Stimulated activated CD8-positive, alpha-beta memory T cell treated with anti-CD3 and anti-CD28 coated beads, Interleukin-15, amount 100 ng/mL, for 24 hours (primary cell): ENCODE measurements around the gene HDDC3.
"Not testable (repeated sequence)": the region's sequence is repeated elsewhere in the genome, so short reads cannot be mapped to it uniquely, and the experiment has no call there.

Experiments
- DNase-seq: peaks from one replicate; pipeline ENCODE4 v3.0.0-alpha.2; 2020; ENCODE audit warnings: low read depth

Gene HDDC3

GRCh38 chr15:90909976-90910375 lies 22.4 kb downstream of the HDDC3 start:
- DNase-seq, result no peak

- not testable (repeated sequence) for DNase-seq
These were observed 22.9 kb downstream of the HDDC3 start for GRCh38 chr15:90909449-90909848.

GRCh38 chr15:90907838-90908507 lies 24.4 kb downstream of the HDDC3 start:
- no peak for DNase-seq

GRCh38 chr15:90907051-90907660 lies 25.2 kb downstream of the HDDC3 start:
- DNase-seq, result no peak

- no peak for DNase-seq
These were observed 26.0 kb downstream of the HDDC3 start for GRCh38 chr15:90906181-90906849.

GRCh38 chr15:90905306-90906180 lies 26.8 kb downstream of the HDDC3 start:
- no peak for DNase-seq

GRCh38 chr15:90904746-90905145 lies 27.6 kb downstream of the HDDC3 start:
- no peak for DNase-seq

- no peak for DNase-seq
These were observed 28.4 kb downstream of the HDDC3 start for GRCh38 chr15:90903733-90904536.

- DNase-seq, result peak; percentile 57
These were observed 29.3 kb downstream of the HDDC3 start, which contains the start of gene MAN2A2 for GRCh38 chr15:90902840-90903732. MAN2A2 (plus strand) TSS chr15:90903302; CDS start chr15:90904208, 906 bp downstream.

- DNase-seq, result peak; percentile 45
These were observed 30.1 kb downstream of the HDDC3 start for GRCh38 chr15:90902040-90902839.

- DNase-seq, result no peak
These were observed 30.9 kb downstream of the HDDC3 start for GRCh38 chr15:90901175-90902039.

- not testable (repeated sequence) for DNase-seq
These were observed 35.2 kb downstream of the HDDC3 start for GRCh38 chr15:90897131-90897655.

- no peak for DNase-seq
These were observed 36.7 kb downstream of the HDDC3 start for GRCh38 chr15:90895571-90896117.

- DNase-seq, result no peak
These were observed 38.9 kb downstream of the HDDC3 start for GRCh38 chr15:90893175-90894090.

GRCh38 chr15:90892498-90893174 lies 39.7 kb downstream of the HDDC3 start:
- no peak for DNase-seq

- DNase-seq, result no peak
These were observed 40.3 kb downstream of the HDDC3 start for GRCh38 chr15:90892023-90892422.
